K562 (cell line): Measurements from ENCODE around the gene PALM3. TPM values are rescaled to one million over a fixed set of nuclear protein-coding genes. Genes with fewer than 3 reads are reported as not detected.

Experiments used
- BRCA1 ChIP-seq, 2 experiments: fragments of 450-650 bp in 1 of 2; sonication (generic) in 1 of 2; formaldehyde crosslinking in 1 of 2; IDR thresholded peaks; 2 replicates each; pipeline versions ENCODE4 v1.5.0 to v1.6.1; 2017 to 2020; ENCODE audit warnings: mild to moderate bottlenecking in 1 of 2, missing genetic modification reagents in 1 of 2
- BRF1 ChIP-seq: IDR thresholded peaks from 3 replicates; pipeline ENCODE4 v1.6.1; 2011; ENCODE audit warnings: borderline replicate concordance, mild to moderate bottlenecking; ENCODE audit not compliant: insufficient read length; ENCODE audit errors: extremely low read depth
- CHD2 ChIP-seq: IDR thresholded peaks from 2 replicates; pipeline ENCODE4 v1.6.1; 2011; ENCODE audit warnings: low read depth, low read length
- CTBP1 ChIP-seq: fragments of 450-650 bp; IDR thresholded peaks from 2 replicates; pipeline ENCODE4 v1.6.1; 2016; ENCODE audit warnings: borderline replicate concordance
- ELF4 ChIP-seq: fragments of 450-650 bp; formaldehyde crosslinking; IDR thresholded peaks from 2 replicates; pipeline ENCODE4 v1.4.0; 2022; ENCODE audit warnings: missing genetic modification characterization
- GTF2F1 ChIP-seq: IDR thresholded peaks from 2 replicates; pipeline ENCODE4 v1.6.1; 2011; ENCODE audit warnings: low read depth, low read length, improper control_type of control experiment
- HDAC1 ChIP-seq, 2 experiments: fragments of 450-650 bp; IDR thresholded peaks; 2 replicates each; pipeline ENCODE4 v1.6.1; 2016 to 2017; ENCODE audit warnings: inconsistent platforms in 1 of 2, mild to moderate bottlenecking in 1 of 2, moderate library complexity in 1 of 2
- HIVEP1 ChIP-seq: fragments of 250-450 bp; sonication (Bioruptor Pico); IDR thresholded peaks from 2 replicates; pipeline ENCODE4 v1.4.0; 2020; ENCODE audit warnings: mild to moderate bottlenecking
- LCOR ChIP-seq: sonication (generic); formaldehyde crosslinking; IDR thresholded peaks from 2 replicates; pipeline ENCODE4 v1.8.0; 2022; ENCODE audit warnings: mild to moderate bottlenecking, missing genetic modification reagents
- NEUROD1 ChIP-seq: fragments of 150-350 bp; IDR thresholded peaks from 2 replicates; pipeline ENCODE4 v1.6.1; 2014; ENCODE audit warnings: borderline replicate concordance, low read length, low read depth; ENCODE audit not compliant: partially characterized antibody
- NR2C1 ChIP-seq, 2 experiments: fragments of 450-650 bp; IDR thresholded peaks; 2 replicates each; pipeline ENCODE4 v1.6.1; 2017; ENCODE audit warnings: mild to moderate bottlenecking in 2 of 2, antibody characterized with exemption in 1 of 2, inconsistent platforms in 1 of 2, missing compliant biosample characterization in 1 of 2, missing genetic modification characterization in 1 of 2
- NR3C1 ChIP-seq: sonication (generic); formaldehyde crosslinking; IDR thresholded peaks from 2 replicates; pipeline ENCODE4 v1.8.1; 2022; ENCODE audit warnings: missing genetic modification reagents
- RB1 ChIP-seq: fragments of 450-650 bp; IDR thresholded peaks from 2 replicates; pipeline ENCODE4 v1.6.1; 2017; ENCODE audit warnings: low read depth, mild to moderate bottlenecking
- RCOR1 ChIP-seq, 2 experiments: IDR thresholded peaks; 2 replicates each; pipeline ENCODE4 v1.6.1; 2012; ENCODE audit warnings: low read depth in 2 of 2, low read length in 2 of 2, borderline replicate concordance in 1 of 2, improper control_type of control experiment in 1 of 2
- SIN3B ChIP-seq: fragments of 450-650 bp; IDR thresholded peaks from 2 replicates; pipeline ENCODE4 v1.6.1; 2017; ENCODE audit warnings: low read depth, mild to moderate bottlenecking, moderate library complexity
- SREBF2 ChIP-seq: sonication (generic); formaldehyde crosslinking; IDR thresholded peaks from 2 replicates; pipeline ENCODE4 v1.4.0; 2020; ENCODE audit warnings: mild to moderate bottlenecking, missing genetic modification reagents
- SRF ChIP-seq, 2 experiments: fragments of 250-450, 450-650 bp in 1 of 2; sonication (Bioruptor Pico) in 1 of 2; sonication (generic) in 1 of 2; formaldehyde crosslinking; IDR thresholded peaks; 2 replicates each; pipeline versions ENCODE4 v1.5.0 to v1.5.1; 2020 to 2022; ENCODE audit warnings: mild to moderate bottlenecking in 1 of 2, missing genetic modification reagents in 1 of 2
- TEAD2 ChIP-seq: fragments of 450-650 bp; IDR thresholded peaks from 2 replicates; pipeline ENCODE4 v1.6.1; 2016; ENCODE audit warnings: missing genetic modification characterization, control low read depth, missing compliant biosample characterization
- ZNF146 ChIP-seq: IDR thresholded peaks from one replicate; pipeline ENCODE4 v1.6.1; 2018; ENCODE audit warnings: missing compliant biosample characterization; ENCODE audit not compliant: unreplicated experiment
- ZNF316 ChIP-seq: fragments of 450-650 bp; IDR thresholded peaks from 2 replicates; pipeline ENCODE4 v1.6.1; 2016
- ZNF408 ChIP-seq: fragments of 250-450 bp; sonication (Bioruptor Pico); IDR thresholded peaks from 2 replicates; pipeline ENCODE4 v1.4.0; 2020; ENCODE audit warnings: low read depth, mild to moderate bottlenecking, moderate library complexity
- polyA plus RNA-seq, 8 experiments: library from polyadenylated mRNA; depleted of rRNA in 4 of 8; stranded (reverse) in 5 of 8; unstranded in 3 of 8; fragments of >200 nt; fragmentation: Nextera tagmentation in 2 of 8; fragmentation: Illumina TruSeq in 1 of 8; extraction: Ambion mirVana in 2 of 8; extraction: Trizol in 1 of 8; gene quantifications; 2 replicates each; pipeline versions ENCODE4 v1.2.1 to v1.2.3, GENCODE V29; 2011 to 2014; ENCODE audit warnings: inconsistent platforms in 1 of 8, missing spikeins in 1 of 8
- total RNA-seq, 7 experiments: library from RNA; depleted of rRNA in 6 of 7; stranded (reverse); fragments of >200 nt in 6 of 7; fragmentation: Illumina TruSeq in 2 of 7; extraction: Trizol in 2 of 7; gene quantifications; 2 replicates each; pipeline versions ENCODE4 v1.2.1 to v1.2.3, GENCODE V29; 2011 to 2021; ENCODE audit warnings: low replicate concordance in 1 of 7
- TF ChIP-seq, protein P1 (sequence below): fragments of 250-450 bp; sonication (Bioruptor Pico); IDR thresholded peaks from 2 replicates; pipeline ENCODE4 v1.5.0; 2021
- TF ChIP-seq, protein P2 (sequence below): fragments of 250-450 bp; sonication (Bioruptor Pico); IDR thresholded peaks from 2 replicates; pipeline ENCODE4 v1.4.0; 2020

Gene PALM3
- total and polyA plus RNA-seq, 9 of the 15 experiments (the other 6 are each of a cell fraction or from before 2014, with no cell fraction given) = 0.07 to 9.3 (median 3.3) TPM

DNA sequence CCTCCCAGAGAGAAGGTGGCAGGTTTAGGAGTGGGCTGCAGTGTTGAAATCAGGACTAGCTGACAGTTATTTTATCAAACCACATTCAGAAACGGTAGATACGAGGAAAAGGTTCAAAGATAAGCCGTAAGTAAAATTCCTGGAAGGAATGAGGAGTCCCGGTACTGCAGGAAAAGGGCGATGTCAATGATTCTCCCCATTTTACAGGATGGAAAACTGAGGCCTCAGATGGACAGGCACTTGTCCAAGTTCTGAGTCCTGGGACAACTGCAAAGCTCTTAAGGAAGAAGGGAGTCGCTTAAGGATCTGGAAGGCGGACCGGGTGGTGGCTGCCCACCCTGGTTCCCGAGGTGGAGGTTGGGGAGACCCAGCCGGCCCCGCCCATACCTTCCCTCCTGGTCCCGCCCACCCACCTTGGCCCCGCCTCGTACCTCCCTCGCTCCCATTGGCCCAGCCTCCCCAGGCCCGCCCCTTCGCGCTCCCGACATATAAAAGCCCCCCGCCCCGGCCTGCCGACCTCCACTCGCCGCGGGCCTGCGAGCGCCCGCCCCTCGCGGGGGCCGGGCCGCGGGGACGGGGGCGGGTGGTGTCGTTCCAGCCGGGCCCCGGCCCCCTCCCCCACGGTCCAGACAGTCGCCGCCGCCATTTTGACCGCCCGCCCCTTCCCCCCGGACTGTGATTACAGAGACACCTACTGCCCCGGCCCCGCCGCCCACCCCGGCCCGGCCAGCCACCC lies 56.4 kb downstream of the PALM3 start (continued):
- no peak for TF ChIP-seq BRCA1 (IDR thresholded peaks at IDR 0.05)
- no peak for TF ChIP-seq BRCA1 (CRISPR knock-in tag; IDR thresholded peaks at IDR 0.05)
- TF ChIP-seq ZNF408 (CRISPR knock-in tag) = no peak
- TF ChIP-seq NEUROD1 = no peak
- TF ChIP-seq LCOR (CRISPR knock-in tag) = peak; percentile 68; the same call in 1 of the 2 replicates
- TF ChIP-seq TEAD2 (tag) = no peak
- no peak for TF ChIP-seq CHD2
- TF ChIP-seq GTF2F1 = no peak
- no peak for TF ChIP-seq NR2C1 (IDR thresholded peaks at IDR 0.05)
- 0 out of 2 replicates have a peak, but pooled peaks have one; percentile 11 for TF ChIP-seq NR2C1 (tag; IDR thresholded peaks at IDR 0.05)
- TF ChIP-seq HDAC1 (IDR thresholded peaks at IDR 0.05) = peak; percentile 89 to 96
- TF ChIP-seq, protein P1, sequence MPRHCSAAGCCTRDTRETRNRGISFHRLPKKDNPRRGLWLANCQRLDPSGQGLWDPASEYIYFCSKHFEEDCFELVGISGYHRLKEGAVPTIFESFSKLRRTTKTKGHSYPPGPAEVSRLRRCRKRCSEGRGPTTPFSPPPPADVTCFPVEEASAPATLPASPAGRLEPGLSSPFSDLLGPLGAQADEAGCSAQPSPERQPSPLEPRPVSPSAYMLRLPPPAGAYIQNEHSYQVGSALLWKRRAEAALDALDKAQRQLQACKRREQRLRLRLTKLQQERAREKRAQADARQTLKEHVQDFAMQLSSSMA (CRISPR knock-in tag) = no peak
- TF ChIP-seq RB1 = 0 out of 2 replicates have a peak, but pooled peaks have one; percentile 26
- no peak for TF ChIP-seq SRF (CRISPR knock-in tag; IDR thresholded peaks at IDR 0.05)
- no peak for TF ChIP-seq SIN3B
- no peak for TF ChIP-seq BRF1
- no peak for TF ChIP-seq ZNF146
- peak; percentile 97 to 99 for TF ChIP-seq RCOR1 (IDR thresholded peaks at IDR 0.05; ENCODE audit: borderline replicate concordance in 1 of 2, low read depth in 2 of 2, low read length in 2 of 2)
- TF ChIP-seq SREBF2 (CRISPR knock-in tag) = no peak
- no peak for TF ChIP-seq NR3C1
- TF ChIP-seq CTBP1 = peak; percentile 55
- TF ChIP-seq, protein P2, sequence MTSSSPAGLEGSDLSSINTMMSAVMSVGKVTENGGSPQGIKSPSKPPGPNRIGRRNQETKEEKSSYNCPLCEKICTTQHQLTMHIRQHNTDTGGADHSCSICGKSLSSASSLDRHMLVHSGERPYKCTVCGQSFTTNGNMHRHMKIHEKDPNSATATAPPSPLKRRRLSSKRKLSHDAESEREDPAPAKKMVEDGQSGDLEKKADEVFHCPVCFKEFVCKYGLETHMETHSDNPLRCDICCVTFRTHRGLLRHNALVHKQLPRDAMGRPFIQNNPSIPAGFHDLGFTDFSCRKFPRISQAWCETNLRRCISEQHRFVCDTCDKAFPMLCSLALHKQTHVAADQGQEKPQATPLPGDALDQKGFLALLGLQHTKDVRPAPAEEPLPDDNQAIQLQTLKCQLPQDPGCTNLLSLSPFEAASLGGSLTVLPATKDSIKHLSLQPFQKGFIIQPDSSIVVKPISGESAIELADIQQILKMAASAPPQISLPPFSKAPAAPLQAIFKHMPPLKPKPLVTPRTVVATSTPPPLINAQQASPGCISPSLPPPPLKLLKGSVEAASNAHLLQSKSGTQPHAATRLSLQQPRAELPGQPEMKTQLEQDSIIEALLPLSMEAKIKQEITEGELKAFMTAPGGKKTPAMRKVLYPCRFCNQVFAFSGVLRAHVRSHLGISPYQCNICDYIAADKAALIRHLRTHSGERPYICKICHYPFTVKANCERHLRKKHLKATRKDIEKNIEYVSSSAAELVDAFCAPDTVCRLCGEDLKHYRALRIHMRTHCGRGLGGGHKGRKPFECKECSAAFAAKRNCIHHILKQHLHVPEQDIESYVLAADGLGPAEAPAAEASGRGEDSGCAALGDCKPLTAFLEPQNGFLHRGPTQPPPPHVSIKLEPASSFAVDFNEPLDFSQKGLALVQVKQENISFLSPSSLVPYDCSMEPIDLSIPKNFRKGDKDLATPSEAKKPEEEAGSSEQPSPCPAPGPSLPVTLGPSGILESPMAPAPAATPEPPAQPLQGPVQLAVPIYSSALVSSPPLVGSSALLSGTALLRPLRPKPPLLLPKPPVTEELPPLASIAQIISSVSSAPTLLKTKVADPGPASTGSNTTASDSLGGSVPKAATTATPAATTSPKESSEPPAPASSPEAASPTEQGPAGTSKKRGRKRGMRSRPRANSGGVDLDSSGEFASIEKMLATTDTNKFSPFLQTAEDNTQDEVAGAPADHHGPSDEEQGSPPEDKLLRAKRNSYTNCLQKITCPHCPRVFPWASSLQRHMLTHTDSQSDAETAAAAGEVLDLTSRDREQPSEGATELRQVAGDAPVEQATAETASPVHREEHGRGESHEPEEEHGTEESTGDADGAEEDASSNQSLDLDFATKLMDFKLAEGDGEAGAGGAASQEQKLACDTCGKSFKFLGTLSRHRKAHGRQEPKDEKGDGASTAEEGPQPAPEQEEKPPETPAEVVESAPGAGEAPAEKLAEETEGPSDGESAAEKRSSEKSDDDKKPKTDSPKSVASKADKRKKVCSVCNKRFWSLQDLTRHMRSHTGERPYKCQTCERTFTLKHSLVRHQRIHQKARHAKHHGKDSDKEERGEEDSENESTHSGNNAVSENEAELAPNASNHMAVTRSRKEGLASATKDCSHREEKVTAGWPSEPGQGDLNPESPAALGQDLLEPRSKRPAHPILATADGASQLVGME = no peak
- TF ChIP-seq ELF4 (CRISPR knock-in tag) = no peak
- TF ChIP-seq ZNF316 = no peak
- no peak for TF ChIP-seq HIVEP1 (CRISPR knock-in tag)
